ENCODE measurements around the gene NYNRIN.

NYNRIN gene

GRCh38 chr14:24416932-24417619 lies 18.3 kb downstream of the NYNRIN start:
- no peak for DNase-seq

- DNase-seq = no peak
Measured at GRCh38 chr14:24417832-24418491, 19.2 kb downstream of the NYNRIN start.

GRCh38 chr14:24418492-24418873 lies 19.7 kb downstream of the NYNRIN start:
- no peak for DNase-seq

- no peak for DNase-seq
Measured at GRCh38 chr14:24422261-24422660, 23.5 kb downstream of the NYNRIN start.

- no peak for DNase-seq
Measured at GRCh38 chr14:24422694-24423601, 24.1 kb downstream of the NYNRIN start.

GRCh38 chr14:24425704-24426103 lies 26.9 kb downstream of the NYNRIN start:
- DNase-seq = no peak

- DNase-seq = no peak
Measured at GRCh38 chr14:24426150-24426911, 27.5 kb downstream of the NYNRIN start.

- peak; percentile 23 for DNase-seq
Measured at GRCh38 chr14:24426912-24427536, 28.2 kb downstream of the NYNRIN start.

GRCh38 chr14:24427537-24428508 lies 29.0 kb downstream of the NYNRIN start:
- no peak for DNase-seq

- no peak for DNase-seq
Measured at GRCh38 chr14:24428628-24429394, 30.0 kb downstream of the NYNRIN start.

GRCh38 chr14:24429395-24430142 lies 30.8 kb downstream of the NYNRIN start, which contains the start of the genes CBLN3 and KHNYN:
CBLN3 (minus strand) TSS chr14:24429668; CDS start chr14:24429054, 614 bp downstream.
KHNYN (plus strand) TSS chr14:24429954; CDS start chr14:24430731, 777 bp downstream.
- peak; percentile 79 for DNase-seq

- peak; percentile 22 for DNase-seq
Measured at GRCh38 chr14:24430143-24430681, 31.4 kb downstream of the NYNRIN start.

GRCh38 chr14:24430682-24431568 lies 32.1 kb downstream of the NYNRIN start:
- DNase-seq = peak; percentile 41

- DNase-seq = peak; percentile 89
Measured at GRCh38 chr14:24431569-24432258, 32.9 kb downstream of the NYNRIN start.

GRCh38 chr14:24432259-24433131 lies 33.7 kb downstream of the NYNRIN start:
- no peak for DNase-seq

GRCh38 chr14:24434036-24434435 lies 35.2 kb downstream of the NYNRIN start:
- DNase-seq = no peak

All from T-helper 9 cell (primary cell).